ENCODE data around the gene RREB1. TPM values are rescaled to one million over a fixed set of nuclear protein-coding genes. Genes with fewer than 3 reads are reported as not detected.
A peak's percentile ranks its signal among the peaks of the same experiment; 100 is the strongest.

Gene RREB1
- total and polyA plus RNA-seq, 2 of the 4 experiments (the other 2 are of a cell fraction), result 8.4 to 14.5 TPM

- ChIA-PET POLR2A (ENCODE audit: unreplicated experiment) (no interaction called here), CTCF (interaction anchor here (0.6 to 0.7 kb wide), 2 partner anchors 13 to 129 kb away, joined by 3 to 5 read pairs; no protein-coding TSS in a partner anchor)
Measured at GRCh38 chr6:7134999-7135745, 27.4 kb downstream of the RREB1 start.

More at GRCh38 chr6:7134999-7135745, 27.4 kb downstream of the RREB1 start:
- Histone ChIP-seq H3K79me1 (ENCODE audit: low read depth in 1 of 2, low read length in 2 of 2) (peaks cover 25 to 70% of the 10 kb centered on the region in 2 experiments), H3K36me3 (ENCODE audit: control insufficient read depth, insufficient read depth, low read length) (no peaks in the 10 kb centered on the region), H3K14ac (replicated peaks; ENCODE audit: low read depth, low read length) (no peak overlapping the region), H2BK15ac (ENCODE audit: low read depth, low read length) (no peak overlapping the region), H3K9ac (ENCODE audit: low read depth, low read length) (no peak overlapping the region), H3K4ac (ENCODE audit: low read depth, low read length) (no peak overlapping the region), H2AK5ac (ENCODE audit: low read depth, low read length) (no peak overlapping the region), H3K4me2 (ENCODE audit: low read depth, low read length) (no peak overlapping the region), H3K23ac (ENCODE audit: low read depth, low read length) (peak overlapping the region; percentile 62; the same call in 1 of the 2 replicates), H3K18ac (ENCODE audit: low read depth, low read length) (no peak overlapping the region), H3K4me1 (ENCODE audit: control insufficient read depth, insufficient read depth, low read length) (peaks cover 9% of the 10 kb centered on the region), H2AK9ac (replicated peaks; ENCODE audit: low read depth, low read length, poor library complexity) (no peak overlapping the region), H2AFZ (replicated peaks; ENCODE audit: low read length, poor library complexity) (no peak overlapping the region), H4K91ac (ENCODE audit: insufficient read depth, low read depth, low read length) (no peak overlapping the region), H3K27me3 (ENCODE audit: control insufficient read depth, insufficient read depth, low read length) (no peaks in the 10 kb centered on the region), H4K20me1 (ENCODE audit: insufficient read depth, low read length) (peaks cover 54% of the 10 kb centered on the region), H2BK20ac (ENCODE audit: low read depth, low read length) (no peak overlapping the region), H4K8ac (ENCODE audit: low read depth in 2 of 2, low read length in 2 of 2) (no peak overlapping the region), H3K27ac (ENCODE audit: insufficient read depth, low read length) (no peak overlapping the region), H4K5ac (ENCODE audit: low read depth, low read length) (no peak overlapping the region), H3K56ac (ENCODE audit: extremely low read depth, insufficient read depth, low read length) (no peak overlapping the region), H3K9me3 (ENCODE audit: control insufficient read depth, insufficient read depth, low read length) (no peaks in the 10 kb centered on the region), H2BK120ac (ENCODE audit: low read depth, low read length) (no peak overlapping the region), H2BK5ac (ENCODE audit: low read depth, low read length, poor library complexity, severe bottlenecking) (no peak overlapping the region), H3K4me3 (ENCODE audit: insufficient read depth, low read depth, low read length) (no peak overlapping the region), H3K9me1 (ENCODE audit: insufficient read depth, low read length) (peaks cover 17% of the 10 kb centered on the region)
- intact Hi-C loops (cut with micrococcal nuclease), result no loop called here
- TF ChIP-seq MAFK (IDR thresholded peaks at IDR 0.05; ENCODE audit: low read depth, low read length), result no peak
- no peak for TF ChIP-seq CEBPB (IDR thresholded peaks at IDR 0.05; ENCODE audit: low read depth, low read length)
- TF ChIP-seq RAD21 (IDR thresholded peaks at IDR 0.05; ENCODE audit: low read length), result no peak
- no peak for TF ChIP-seq MXI1 (IDR thresholded peaks at IDR 0.05; ENCODE audit: borderline replicate concordance, low read depth, low read length)
- no peak for TF ChIP-seq POLR2A (IDR thresholded peaks at IDR 0.05; ENCODE audit: low read depth, low read length)
- no peak for TF ChIP-seq FOS (IDR thresholded peaks at IDR 0.05; ENCODE audit: low read depth, low read length)
- no peak for TF ChIP-seq MAZ (IDR thresholded peaks at IDR 0.05; ENCODE audit: borderline replicate concordance, low read depth, low read length)
- no peak for TF ChIP-seq RCOR1 (IDR thresholded peaks at IDR 0.05; ENCODE audit: insufficient replicate concordance, low read length)
- no peak for TF ChIP-seq SMC3 (IDR thresholded peaks at IDR 0.05; ENCODE audit: low read depth, low read length)
- TF ChIP-seq RFX5 (IDR thresholded peaks at IDR 0.05; ENCODE audit: low read depth, low read length), result no peak
- no peak for TF ChIP-seq BHLHE40 (IDR thresholded peaks at IDR 0.05; ENCODE audit: low read depth, low read length)
- TF ChIP-seq CHD1 (IDR thresholded peaks at IDR 0.05; ENCODE audit: low read depth, low read length), result no peak
- no peak for TF ChIP-seq ELK1 (IDR thresholded peaks at IDR 0.05; ENCODE audit: borderline replicate concordance, low read depth, low read length)
- TF ChIP-seq NFE2L2 (IDR thresholded peaks at IDR 0.05; ENCODE audit: low read depth, low read length), result no peak
- no CpG with 5 or more reads among the region's 4 CpGs for WGBS, 2 experiments (ENCODE audit: extremely low coverage in 2 of 2, insufficient read length in 1 of 2)
- ATAC-seq (ENCODE audit: low read depth) (no peak), DNase-seq (no peak)
- BruUV-seq (replicated peaks), result no TSS peak
- in situ Hi-C loops (cut with MboI; ENCODE audit: low sequenced_read_pairs), result no loop called here
- dilution Hi-C loops (cut with HindIII; ENCODE audit: low sequenced_read_pairs, unreplicated experiment), result no loop called here
